GM21367 (cell line): ENCODE results near the gene AKIRIN1.
"Not testable (repeated sequence)": the region's sequence is repeated elsewhere in the genome, so short reads cannot be mapped to it uniquely, and the experiment has no call there.

ENCODE experiments used
- ATAC-seq: cut with Tn5 transposase; IDR thresholded peaks from one replicate; pipeline ENCODE4 v1.9.1; 2021; ENCODE audit not compliant: unreplicated experiment

Gene AKIRIN1, protein sequence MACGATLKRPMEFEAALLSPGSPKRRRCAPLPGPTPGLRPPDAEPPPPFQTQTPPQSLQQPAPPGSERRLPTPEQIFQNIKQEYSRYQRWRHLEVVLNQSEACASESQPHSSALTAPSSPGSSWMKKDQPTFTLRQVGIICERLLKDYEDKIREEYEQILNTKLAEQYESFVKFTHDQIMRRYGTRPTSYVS

GRCh38 chr1:38990738-38991637, at the start of gene AKIRIN1:
AKIRIN1 (plus strand) TSS chr1:38991276; CDS start chr1:38991381, 105 bp downstream.
- peak; percentile 91 for ATAC-seq

- no peak for ATAC-seq
Measured at GRCh38 chr1:38941527-38942019, 49.5 kb upstream of the AKIRIN1 start, which contains the start of gene RHBDL2. RHBDL2 (minus strand) TSS chr1:38941830; CDS start chr1:38919212, 22,618 bp downstream.

DNA sequence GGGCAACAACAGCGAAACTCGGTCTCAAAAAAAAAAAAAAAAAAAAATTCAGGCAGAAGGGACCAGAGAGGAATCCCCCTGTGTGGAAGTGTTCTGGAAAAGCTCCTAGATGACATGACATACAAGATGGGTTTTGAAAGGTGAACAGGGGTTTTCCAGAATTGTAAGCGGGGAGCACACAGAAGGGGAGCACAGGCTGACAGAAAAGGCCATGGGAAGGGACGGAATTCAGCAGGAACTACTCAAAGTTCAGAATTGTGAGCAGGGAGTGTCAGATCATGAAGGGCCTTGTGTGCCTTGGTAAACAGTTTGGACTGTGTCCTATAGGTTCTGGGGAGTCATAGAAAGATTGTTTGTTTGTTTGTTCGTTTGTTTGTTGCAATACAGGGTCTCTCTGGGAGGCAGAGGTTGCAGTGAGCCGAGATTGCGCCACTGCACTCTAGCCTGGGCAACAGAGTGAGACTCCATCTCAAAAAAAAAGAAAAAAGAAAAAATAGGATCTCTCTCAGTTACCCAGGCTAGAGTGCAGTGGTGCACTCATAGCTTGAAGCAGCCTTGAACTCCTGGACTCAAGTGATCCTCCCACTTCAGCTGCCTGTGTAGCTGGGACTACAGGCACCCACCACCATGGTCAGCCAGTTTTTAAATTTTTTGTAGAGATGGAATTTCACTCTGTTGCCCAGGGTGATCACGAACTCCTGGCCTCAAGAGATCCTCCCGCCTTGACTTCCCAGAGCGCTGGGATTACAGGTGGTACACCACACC, 48.2 kb upstream of the AKIRIN1 start:
- ATAC-seq: no peak

GRCh38 chr1:38944547-38944946, 46.5 kb upstream of the AKIRIN1 start:
- ATAC-seq: no peak

DNA sequence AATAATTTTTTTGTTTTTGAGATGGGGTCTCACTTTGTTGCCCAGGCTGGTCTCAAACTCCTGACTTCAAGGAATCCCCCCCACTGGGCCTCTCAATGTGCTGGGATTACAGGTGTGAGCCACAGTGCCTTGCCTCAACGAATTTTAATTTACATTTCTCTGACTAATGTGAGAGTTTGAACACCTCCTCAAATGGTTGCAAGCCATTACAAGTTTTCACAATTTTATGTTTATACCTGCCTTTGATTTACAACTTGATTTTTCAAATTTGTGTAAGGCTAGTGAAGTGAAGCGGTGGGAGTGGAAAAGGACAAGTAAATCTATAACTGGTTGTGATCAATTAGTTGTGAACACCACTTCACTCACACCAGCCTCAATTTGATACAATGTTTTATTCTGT, 40.5 kb upstream of the AKIRIN1 start:
- no peak for ATAC-seq

GRCh38 chr1:38953433-38953860, 37.6 kb upstream of the AKIRIN1 start:
- ATAC-seq: no peak

- ATAC-seq: no peak
Measured at GRCh38 chr1:38958967-38959366, 32.1 kb upstream of the AKIRIN1 start.

- no peak for ATAC-seq
Measured at GRCh38 chr1:38962113-38962512, 29.0 kb upstream of the AKIRIN1 start.

- ATAC-seq: no peak
Measured at GRCh38 chr1:38962560-38962959, 28.5 kb upstream of the AKIRIN1 start.

DNA sequence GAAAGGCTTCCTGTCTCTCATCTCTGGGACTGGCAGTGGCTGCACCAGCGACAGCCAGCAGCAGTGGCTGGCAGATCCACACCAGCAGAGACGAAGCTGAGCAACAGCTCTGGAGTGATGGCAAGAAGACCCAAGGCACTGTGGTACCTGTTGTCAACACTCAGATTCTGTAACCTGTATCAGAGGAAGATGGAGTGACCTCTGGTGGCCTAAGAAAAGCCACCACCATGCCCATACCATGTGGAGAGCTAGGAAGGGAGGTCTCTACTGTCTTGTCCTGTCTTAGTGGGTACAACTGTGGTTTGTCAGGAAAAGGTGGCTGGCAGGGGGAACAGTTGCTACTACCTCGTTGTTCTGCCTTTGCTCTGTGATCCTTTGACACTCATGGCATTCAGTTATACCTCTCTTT, 26.9 kb upstream of the AKIRIN1 start:
- ATAC-seq: no peak

DNA sequence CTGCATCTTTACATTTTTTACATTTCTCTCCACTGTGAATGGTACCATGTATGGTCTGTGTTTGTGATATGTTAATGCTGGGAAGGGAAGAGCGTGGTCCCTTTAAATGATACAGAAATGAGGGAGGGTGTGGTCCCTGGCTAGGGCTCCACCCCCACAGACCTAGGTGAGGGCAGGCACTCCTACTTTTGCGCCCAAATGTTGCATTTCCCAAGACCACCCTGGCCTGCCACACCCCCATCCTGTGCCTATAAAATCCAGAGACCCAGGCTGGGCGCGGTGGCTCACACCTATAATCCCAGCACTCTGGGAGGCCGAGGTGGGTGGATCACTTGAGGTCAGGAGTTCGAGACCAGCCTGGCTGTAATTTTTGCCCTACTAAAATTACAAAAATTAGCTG, 17.9 kb upstream of the AKIRIN1 start:
- ATAC-seq: not testable (repeated sequence)

DNA sequence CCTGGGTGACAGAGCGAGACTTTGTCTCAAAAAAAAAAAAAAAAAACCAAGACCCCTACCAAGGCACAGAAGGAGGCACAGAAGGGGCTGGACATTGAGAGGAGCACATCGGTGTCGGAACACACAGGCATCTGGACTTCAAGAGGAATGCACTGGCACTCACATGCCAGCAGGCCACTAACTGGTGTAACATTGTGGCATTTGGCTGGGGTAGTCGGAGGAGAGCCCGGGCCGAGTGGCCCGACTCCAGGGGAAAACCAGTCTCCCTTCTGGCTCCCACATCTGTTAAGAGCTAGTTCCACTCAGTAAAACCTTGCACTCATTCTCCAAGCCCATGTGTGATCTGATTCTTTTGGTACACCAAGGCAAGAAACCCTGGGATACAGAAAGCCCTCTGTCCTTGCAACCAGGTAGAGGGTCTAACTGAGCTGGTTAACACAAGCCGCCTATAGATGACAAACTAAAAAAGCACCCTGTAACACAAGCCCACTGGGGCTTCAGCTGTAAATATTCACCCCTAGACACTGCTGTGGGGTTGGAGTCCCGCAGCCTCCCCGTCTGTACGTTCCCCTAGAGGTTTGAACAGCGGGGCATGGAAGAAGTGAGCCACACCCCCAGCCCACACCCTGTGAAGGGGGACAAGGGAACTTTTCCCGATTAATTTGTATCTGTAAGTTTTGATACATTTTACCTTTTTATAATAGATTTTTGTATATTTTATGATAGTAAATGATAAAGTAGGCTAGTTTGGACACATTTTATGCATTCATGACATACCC, 17.2 kb upstream of the AKIRIN1 start:
- no peak for ATAC-seq

GRCh38 chr1:38977399-38978244, 13.5 kb upstream of the AKIRIN1 start:
- ATAC-seq: not testable (repeated sequence)

GRCh38 chr1:38978245-38978542, 12.9 kb upstream of the AKIRIN1 start:
- not testable (repeated sequence) for ATAC-seq

DNA sequence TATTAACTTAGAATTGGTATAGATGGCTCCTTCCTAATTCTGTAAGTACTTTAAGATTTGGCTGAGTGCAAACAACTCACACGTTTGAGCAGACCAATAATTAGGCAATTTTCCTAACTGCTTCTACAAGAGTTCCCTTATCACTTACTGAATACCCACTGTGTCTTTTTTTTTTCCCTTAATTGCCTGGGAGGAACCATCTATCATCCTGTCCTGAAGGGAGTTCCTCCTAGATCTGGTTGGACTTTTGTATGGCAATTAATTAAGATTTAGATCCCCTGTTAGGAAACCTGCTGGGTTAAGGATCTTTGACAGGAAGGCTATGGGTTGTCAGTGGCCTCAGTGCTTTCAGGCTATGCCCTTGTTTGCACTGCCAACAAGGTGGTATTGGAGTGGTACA, 11.7 kb upstream of the AKIRIN1 start:
- ATAC-seq: not testable (repeated sequence)

GRCh38 chr1:38989979-38990378, 1.1 kb upstream of the AKIRIN1 start:
- no peak for ATAC-seq

- no peak for ATAC-seq
Measured at GRCh38 chr1:38990386-38990737, 714 bp upstream of the AKIRIN1 start.

GRCh38 chr1:38991638-38992411, 749 bp downstream of the AKIRIN1 start:
- no peak for ATAC-seq
